Gastroesophageal sphincter (tissue), 4 donors: Measurements from ENCODE around the gene SFTA2. TPM values are rescaled to one million over a fixed set of nuclear protein-coding genes. Genes with fewer than 3 reads are reported as not detected.

Experiments used
- ATAC-seq: fragments of 150-250 bp; one replicate; pipeline ENCODE4 v1.9.1; 2016; ENCODE audit warnings: mild to moderate bottlenecking, moderate library complexity
- H3K27ac ChIP-seq, 4 donors: fragments of 200-600 bp; sonication (generic) in 3 of 4; 1 replicate in 3 of 4; 2 replicates in 1 of 4; pipeline ENCODE4 v1.5.1; 2016 to 2019
- H3K27me3 ChIP-seq: fragments of 200-600 bp; sonication (generic); one replicate; pipeline ENCODE4 v1.5.1; 2019
- H3K36me3 ChIP-seq, 2 donors: fragments of 200-600 bp; sonication (generic); one replicate each; pipeline ENCODE4 v1.5.1; 2019; ENCODE audit warnings: control low read depth in 1 of 2
- H3K4me1 ChIP-seq, 3 donors: fragments of 200-600 bp; sonication (generic); 1 replicate in 2 of 3; 2 replicates in 1 of 3; pipeline ENCODE4 v1.5.1; 2016 to 2019; ENCODE audit warnings: control low read depth in 2 of 3
- H3K4me3 ChIP-seq, 2 donors: fragments of 200-600 bp; sonication (generic); one replicate each; pipeline ENCODE4 v1.5.1; 2019; ENCODE audit warnings: mild to moderate bottlenecking in 1 of 2, moderate library complexity in 1 of 2
- H3K9me3 ChIP-seq, 3 donors: fragments of 200-600 bp; sonication (generic); one replicate each; pipeline ENCODE4 v1.5.1; 2017 to 2019; ENCODE audit warnings: control low read depth in 2 of 3
- EP300 ChIP-seq: sonication (generic); formaldehyde crosslinking; IDR thresholded peaks from one replicate; pipeline ENCODE4 v1.6.1; 2017; ENCODE audit warnings: antibody characterized with exemption, mild to moderate bottlenecking
- POLR2A ChIP-seq, 2 donors: fragments of 450-650 bp; IDR thresholded peaks; one replicate each; pipeline ENCODE4 v1.6.1; 2017; ENCODE audit warnings: antibody characterized with exemption in 2 of 2, mild to moderate bottlenecking in 2 of 2, moderate library complexity in 1 of 2
- POLR2AphosphoS5 ChIP-seq: sonication (generic); formaldehyde crosslinking; IDR thresholded peaks from one replicate; pipeline ENCODE4 v1.6.1; 2017; ENCODE audit warnings: antibody characterized with exemption
- WGBS, 2 donors: methylation state at CpG; one replicate each; pipeline ENCODE4 v1.1.5; 2018; ENCODE audit warnings: low coverage in 1 of 2; 5-methylcytosine and 5-hydroxymethylcytosine counted together
- total RNA-seq, 4 donors: library from RNA; depleted of rRNA; stranded (reverse); fragments of >200 nt; gene quantifications; one replicate each; pipeline ENCODE4 v1.1.0, GENCODE V29; 2016
- TF ChIP-seq, protein P1 (sequence below), 4 experiments: fragments of 200-600 bp in 2 of 4; fragments of 450-650 bp in 2 of 4; sonication (generic) in 1 of 4; IDR thresholded peaks; one replicate each; pipeline ENCODE4 v1.5.1; 2017 to 2019; ENCODE audit warnings: antibody characterized with exemption in 4 of 4, mild to moderate bottlenecking in 2 of 4, moderate library complexity in 2 of 4

Gene SFTA2
- total RNA-seq, 4 donors from 2014 or later = not detected

DNA sequence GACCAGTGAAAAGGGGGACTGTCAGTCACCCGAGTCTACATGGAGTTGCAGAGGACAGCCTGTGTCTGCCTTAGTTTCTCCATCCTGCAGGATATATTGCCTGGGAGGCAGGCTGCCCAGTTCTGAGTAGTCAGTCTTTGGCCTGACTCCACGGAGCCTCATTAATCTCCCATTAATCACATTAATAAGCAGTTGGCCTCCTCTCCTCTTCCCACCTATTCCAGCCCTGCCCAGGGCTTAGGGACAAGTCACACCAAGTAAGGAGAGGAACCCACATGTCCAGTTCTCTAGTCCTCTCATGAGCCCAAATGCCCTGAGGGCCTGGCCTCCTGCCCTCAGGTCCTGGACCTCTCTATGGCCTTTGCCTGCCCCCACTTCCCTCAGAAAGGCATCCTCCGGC lies 7.5 kb upstream of the SFTA2 start:
- TF ChIP-seq POLR2AphosphoS5 (peak; percentile 7), POLR2A (IDR thresholded peaks at IDR 0.05) (no peak)
- 20% methylated on average over 1 of the region's 3 CpGs; no CpG with 5 or more reads in 1 of the 2 donors for WGBS, 2 donors

DNA sequence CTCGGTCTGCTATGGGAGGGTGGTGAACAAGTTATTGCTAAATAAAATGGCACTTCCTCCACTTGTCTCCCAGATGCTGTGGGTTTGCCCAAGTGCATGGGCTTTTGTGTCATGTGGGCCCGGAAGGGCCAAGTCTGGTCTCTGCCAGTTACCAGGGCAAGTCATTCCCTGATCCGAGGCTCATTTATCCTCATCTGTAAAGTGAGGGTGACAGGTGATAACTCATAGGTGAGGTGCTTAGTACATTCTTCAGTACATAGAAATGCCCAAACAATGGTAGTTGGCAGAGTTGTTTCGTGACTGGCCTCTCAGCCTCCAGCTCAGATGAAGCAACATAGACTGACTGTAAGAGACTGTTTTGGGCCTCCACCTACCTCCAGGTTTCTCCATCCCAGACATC lies 6.8 kb upstream of the SFTA2 start:
- peaks cover 53% of the 10 kb centered on the region for H3K27me3 ChIP-seq
- 73% methylated on average over 3 of the region's 4 CpGs; no CpG with 5 or more reads in 1 of the 2 donors for WGBS, 2 donors
- H3K4me1 ChIP-seq = peaks cover 0 to 18% (median 5%) of the 10 kb centered on the region in 3 donors
- H3K27ac ChIP-seq = no peak overlapping the region
- no peak for ATAC-seq
- H3K4me3 ChIP-seq = no peak overlapping the region
- TF ChIP-seq, protein P1, sequence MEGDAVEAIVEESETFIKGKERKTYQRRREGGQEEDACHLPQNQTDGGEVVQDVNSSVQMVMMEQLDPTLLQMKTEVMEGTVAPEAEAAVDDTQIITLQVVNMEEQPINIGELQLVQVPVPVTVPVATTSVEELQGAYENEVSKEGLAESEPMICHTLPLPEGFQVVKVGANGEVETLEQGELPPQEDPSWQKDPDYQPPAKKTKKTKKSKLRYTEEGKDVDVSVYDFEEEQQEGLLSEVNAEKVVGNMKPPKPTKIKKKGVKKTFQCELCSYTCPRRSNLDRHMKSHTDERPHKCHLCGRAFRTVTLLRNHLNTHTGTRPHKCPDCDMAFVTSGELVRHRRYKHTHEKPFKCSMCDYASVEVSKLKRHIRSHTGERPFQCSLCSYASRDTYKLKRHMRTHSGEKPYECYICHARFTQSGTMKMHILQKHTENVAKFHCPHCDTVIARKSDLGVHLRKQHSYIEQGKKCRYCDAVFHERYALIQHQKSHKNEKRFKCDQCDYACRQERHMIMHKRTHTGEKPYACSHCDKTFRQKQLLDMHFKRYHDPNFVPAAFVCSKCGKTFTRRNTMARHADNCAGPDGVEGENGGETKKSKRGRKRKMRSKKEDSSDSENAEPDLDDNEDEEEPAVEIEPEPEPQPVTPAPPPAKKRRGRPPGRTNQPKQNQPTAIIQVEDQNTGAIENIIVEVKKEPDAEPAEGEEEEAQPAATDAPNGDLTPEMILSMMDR (IDR thresholded peaks at IDR 0.05) = no peak
- TF ChIP-seq EP300 (no peak), POLR2A (IDR thresholded peaks at IDR 0.05) (no peak), POLR2AphosphoS5 (no peak)
- H3K36me3 ChIP-seq = no peaks in the 10 kb centered on the region
- no peaks in the 10 kb centered on the region for H3K9me3 ChIP-seq

More for the DNA sequence above, 7.5 kb upstream of the SFTA2 start:
- Histone ChIP-seq H3K4me1 (peaks cover 0 to 18% (median 5%) of the 10 kb centered on the region in 3 donors), H3K4me3 (no peak overlapping the region), H3K36me3 (no peaks in the 10 kb centered on the region), H3K27ac (no peak overlapping the region), H3K9me3 (no peaks in the 10 kb centered on the region), H3K27me3 (peaks cover 60% of the 10 kb centered on the region)
- no peak for ATAC-seq

DNA sequence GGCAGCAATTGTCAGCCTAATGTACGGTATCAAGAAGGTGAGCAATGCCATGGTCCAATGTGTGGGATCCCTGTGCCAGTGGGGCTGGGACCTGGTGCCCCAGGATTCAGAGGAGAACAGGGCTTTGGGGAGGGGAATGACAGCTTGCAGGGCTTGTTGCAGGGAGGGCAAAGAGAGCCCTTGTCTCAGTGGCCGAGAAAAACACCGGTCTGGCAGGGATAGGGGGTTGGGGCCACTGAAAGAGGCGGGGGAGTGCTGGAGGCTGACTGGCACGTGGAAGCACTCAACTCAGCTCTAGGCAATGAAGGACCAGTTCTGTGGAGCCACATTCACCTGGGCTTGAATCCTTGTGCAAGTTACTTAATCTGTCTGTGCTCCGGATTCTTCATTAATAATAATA lies 5.3 kb upstream of the SFTA2 start:
- 77% methylated on average over 5 of the region's 6 CpGs; no CpG with 5 or more reads in 1 of the 2 donors for WGBS, 2 donors
- Histone ChIP-seq H3K27ac (no peak overlapping the region), H3K36me3 (no peaks in the 10 kb centered on the region), H3K4me3 (no peak overlapping the region), H3K9me3 (no peaks in the 10 kb centered on the region), H3K27me3 (peaks cover 39% of the 10 kb centered on the region), H3K4me1 (peaks cover 0 to 8% (median 0%) of the 10 kb centered on the region in 3 donors)
- ATAC-seq = no peak
- TF ChIP-seq POLR2AphosphoS5 (no peak), POLR2A (IDR thresholded peaks at IDR 0.05) (no peak), EP300 (no peak)
- TF ChIP-seq, protein P1 (IDR thresholded peaks at IDR 0.05) = no peak

DNA sequence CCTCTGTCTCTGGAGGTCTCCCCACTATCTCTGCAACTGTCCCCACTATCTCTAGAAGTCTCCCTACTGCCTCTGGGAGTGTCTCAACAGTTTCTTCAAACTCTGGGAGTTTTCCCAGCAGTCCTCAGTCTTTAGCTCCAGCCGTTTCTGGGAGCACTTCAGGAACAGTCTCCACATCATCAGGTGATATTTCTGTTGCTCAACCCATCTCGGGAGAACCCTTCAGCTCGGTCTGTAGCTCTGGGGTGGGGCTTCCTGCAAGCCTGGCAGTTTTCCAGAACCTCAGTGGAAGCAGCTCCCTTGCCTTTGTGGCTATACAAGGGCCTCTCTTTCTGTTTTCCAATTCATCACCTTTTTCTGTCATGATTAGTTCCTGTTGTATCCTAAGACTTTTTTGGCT lies 3.0 kb upstream of the SFTA2 start:
- H3K27ac ChIP-seq = no peak overlapping the region
- no peak for TF ChIP-seq POLR2AphosphoS5
- TF ChIP-seq, protein P1 (IDR thresholded peaks at IDR 0.05) = no peak
- TF ChIP-seq EP300 = no peak
- no peak for TF ChIP-seq POLR2A (IDR thresholded peaks at IDR 0.05)
- no peak for ATAC-seq
- no peaks in the 10 kb centered on the region for H3K36me3 ChIP-seq
- 0 to 40% methylated on average over 1 to 2 of the region's 3 CpGs for WGBS, 2 donors
- peaks cover 0 to 7% (median 0%) of the 10 kb centered on the region in 3 donors for H3K4me1 ChIP-seq
- no peak overlapping the region for H3K4me3 ChIP-seq
- no peaks in the 10 kb centered on the region for H3K9me3 ChIP-seq
- peaks cover 27% of the 10 kb centered on the region for H3K27me3 ChIP-seq

DNA sequence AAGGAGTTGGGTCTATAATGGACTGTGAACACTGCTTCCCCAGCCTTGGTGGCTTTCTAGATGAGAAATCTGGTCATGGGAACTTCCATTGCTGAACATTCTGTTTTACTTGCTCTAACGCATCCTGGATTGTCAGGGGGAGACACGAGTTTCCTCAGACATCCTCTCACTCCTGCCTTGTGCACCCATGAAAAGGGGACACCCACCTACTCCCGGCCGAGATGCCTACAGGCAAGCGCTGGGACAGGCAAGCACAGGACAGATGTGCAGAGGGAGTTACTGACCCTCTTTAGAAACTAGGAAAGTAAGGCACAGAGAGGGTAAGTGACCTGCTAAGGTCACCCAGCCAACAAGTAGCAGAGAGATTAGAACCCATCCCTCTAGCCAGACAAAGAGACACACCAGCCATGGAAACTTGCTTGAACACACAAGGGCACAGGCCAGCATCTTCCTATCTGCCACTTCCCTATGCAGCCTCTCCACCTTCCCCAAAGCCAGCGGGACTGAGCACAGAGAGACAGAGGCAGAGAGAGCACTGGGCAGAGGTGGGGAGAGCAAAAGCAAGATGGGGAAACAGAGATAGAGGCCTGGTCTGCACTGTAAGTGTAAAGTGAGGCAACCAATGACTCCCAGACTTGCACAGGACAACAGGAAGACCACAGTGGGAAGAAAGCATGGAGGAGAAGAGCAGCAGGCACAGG lies 845 bp upstream of the SFTA2 start:
- TF ChIP-seq POLR2AphosphoS5 (no peak), EP300 (no peak), POLR2A (IDR thresholded peaks at IDR 0.05) (no peak)
- TF ChIP-seq, protein P1 (IDR thresholded peaks at IDR 0.05) = no peak
- 74% methylated on average over 3 of the region's 6 CpGs; no CpG with 5 or more reads in 1 of the 2 donors for WGBS, 2 donors
- Histone ChIP-seq H3K27ac (no peak overlapping the region), H3K4me3 (no peak overlapping the region), H3K27me3 (peaks cover 18% of the 10 kb centered on the region), H3K4me1 (no peaks in the 10 kb centered on the region), H3K36me3 (no peaks in the 10 kb centered on the region), H3K9me3 (peaks cover 0 to 10% (median 0%) of the 10 kb centered on the region in 3 donors)
- no peak for ATAC-seq
